PFSK-1 (cell line): ENCODE results near the gene RERE.

Source experiments
- FOXP2 ChIP-seq: optimal IDR thresholded peaks from 2 replicates; pipeline ENCODE3; 2011; ENCODE audit warnings: borderline replicate concordance, control low read depth, inconsistent platforms; ENCODE audit not compliant: insufficient read depth; ENCODE audit errors: extremely low read length, extremely low read depth
- POLR2AphosphoS5 ChIP-seq: IDR thresholded peaks from 2 replicates; pipeline ENCODE4 v1.6.1; 2012; ENCODE audit warnings: low read depth, mild to moderate bottlenecking, control low read depth, low read length, moderate library complexity
- SIN3A ChIP-seq: IDR thresholded peaks from 2 replicates; pipeline ENCODE4 v1.6.1; 2012; ENCODE audit warnings: mild to moderate bottlenecking, low read length, moderate library complexity, borderline replicate concordance; ENCODE audit not compliant: insufficient read depth
- TAF1 ChIP-seq: IDR thresholded peaks from 2 replicates; pipeline ENCODE4 v1.6.1; 2012; ENCODE audit warnings: low read length, control low read depth, borderline replicate concordance; ENCODE audit not compliant: insufficient read depth
- TF ChIP-seq, protein P1 (sequence below), 2 experiments: IDR thresholded peaks; 2 replicates each; pipeline versions ENCODE4 v1.6.1 to v1.8.0; 2011 to 2012; ENCODE audit warnings: low read depth in 2 of 2, low read length in 2 of 2, control low read depth in 1 of 2, inconsistent platforms in 1 of 2, mild to moderate bottlenecking in 1 of 2, moderate library complexity in 1 of 2; ENCODE audit not compliant: insufficient read depth in 1 of 2

Gene RERE

GRCh38 chr1:8471451-8471850, 346.0 kb downstream of the RERE start:
- TF ChIP-seq POLR2AphosphoS5 (no peak), FOXP2 (no peak), TAF1 (no peak), SIN3A (no peak)
- TF ChIP-seq, protein P1, sequence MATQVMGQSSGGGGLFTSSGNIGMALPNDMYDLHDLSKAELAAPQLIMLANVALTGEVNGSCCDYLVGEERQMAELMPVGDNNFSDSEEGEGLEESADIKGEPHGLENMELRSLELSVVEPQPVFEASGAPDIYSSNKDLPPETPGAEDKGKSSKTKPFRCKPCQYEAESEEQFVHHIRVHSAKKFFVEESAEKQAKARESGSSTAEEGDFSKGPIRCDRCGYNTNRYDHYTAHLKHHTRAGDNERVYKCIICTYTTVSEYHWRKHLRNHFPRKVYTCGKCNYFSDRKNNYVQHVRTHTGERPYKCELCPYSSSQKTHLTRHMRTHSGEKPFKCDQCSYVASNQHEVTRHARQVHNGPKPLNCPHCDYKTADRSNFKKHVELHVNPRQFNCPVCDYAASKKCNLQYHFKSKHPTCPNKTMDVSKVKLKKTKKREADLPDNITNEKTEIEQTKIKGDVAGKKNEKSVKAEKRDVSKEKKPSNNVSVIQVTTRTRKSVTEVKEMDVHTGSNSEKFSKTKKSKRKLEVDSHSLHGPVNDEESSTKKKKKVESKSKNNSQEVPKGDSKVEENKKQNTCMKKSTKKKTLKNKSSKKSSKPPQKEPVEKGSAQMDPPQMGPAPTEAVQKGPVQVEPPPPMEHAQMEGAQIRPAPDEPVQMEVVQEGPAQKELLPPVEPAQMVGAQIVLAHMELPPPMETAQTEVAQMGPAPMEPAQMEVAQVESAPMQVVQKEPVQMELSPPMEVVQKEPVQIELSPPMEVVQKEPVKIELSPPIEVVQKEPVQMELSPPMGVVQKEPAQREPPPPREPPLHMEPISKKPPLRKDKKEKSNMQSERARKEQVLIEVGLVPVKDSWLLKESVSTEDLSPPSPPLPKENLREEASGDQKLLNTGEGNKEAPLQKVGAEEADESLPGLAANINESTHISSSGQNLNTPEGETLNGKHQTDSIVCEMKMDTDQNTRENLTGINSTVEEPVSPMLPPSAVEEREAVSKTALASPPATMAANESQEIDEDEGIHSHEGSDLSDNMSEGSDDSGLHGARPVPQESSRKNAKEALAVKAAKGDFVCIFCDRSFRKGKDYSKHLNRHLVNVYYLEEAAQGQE (IDR thresholded peaks at IDR 0.05; ENCODE audit: insufficient read depth in 1 of 2, low read depth in 2 of 2, low read length in 2 of 2): no peak

DNA sequence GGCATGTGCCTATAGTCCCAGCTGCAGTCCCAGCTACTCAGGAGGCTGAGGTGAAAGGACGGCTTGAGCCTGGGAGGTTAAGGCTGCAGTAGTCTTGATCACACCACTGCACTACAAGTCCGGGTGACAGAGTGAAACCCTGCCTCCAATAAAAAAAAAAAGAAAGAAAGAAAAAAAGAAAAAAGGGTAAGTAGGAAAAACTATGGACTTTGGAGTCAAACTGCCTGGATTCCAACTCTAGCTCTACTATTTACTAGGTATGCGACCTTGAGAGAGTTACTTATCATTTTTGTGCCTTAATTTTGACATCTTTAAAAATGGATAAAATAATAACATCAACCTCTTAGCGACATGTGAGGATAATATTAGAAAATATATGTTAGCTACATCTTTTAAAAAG, 348.7 kb downstream of the RERE start:
- TF ChIP-seq POLR2AphosphoS5: no peak
- no peak for TF ChIP-seq FOXP2
- TF ChIP-seq, protein P1 (IDR thresholded peaks at IDR 0.05; ENCODE audit: insufficient read depth in 1 of 2, low read depth in 2 of 2, low read length in 2 of 2): no peak
- no peak for TF ChIP-seq SIN3A
- TF ChIP-seq TAF1: no peak

DNA sequence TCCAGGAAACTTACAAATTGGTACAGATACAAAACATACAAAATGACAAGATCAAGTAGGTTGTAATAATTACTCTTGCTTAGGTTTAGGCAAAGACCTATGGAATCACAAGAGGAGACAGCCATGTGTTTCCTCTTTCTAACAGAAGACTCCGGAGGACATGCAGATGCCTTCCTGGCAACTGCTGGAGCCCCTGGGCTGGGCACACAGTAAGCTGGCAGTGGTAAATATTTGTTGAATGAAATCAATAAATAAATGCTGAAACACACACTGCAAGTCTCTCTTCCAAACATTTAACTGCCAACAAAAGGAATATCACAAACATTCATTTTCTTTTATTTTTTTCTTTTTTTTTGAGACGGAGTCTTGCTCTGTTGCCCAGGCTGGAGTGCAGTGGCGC, 350.1 kb downstream of the RERE start:
- no peak for TF ChIP-seq POLR2AphosphoS5
- no peak for TF ChIP-seq SIN3A
- no peak for TF ChIP-seq TAF1
- TF ChIP-seq, protein P1 (IDR thresholded peaks at IDR 0.05; ENCODE audit: insufficient read depth in 1 of 2, low read depth in 2 of 2, low read length in 2 of 2): no peak
- TF ChIP-seq FOXP2: no peak

DNA sequence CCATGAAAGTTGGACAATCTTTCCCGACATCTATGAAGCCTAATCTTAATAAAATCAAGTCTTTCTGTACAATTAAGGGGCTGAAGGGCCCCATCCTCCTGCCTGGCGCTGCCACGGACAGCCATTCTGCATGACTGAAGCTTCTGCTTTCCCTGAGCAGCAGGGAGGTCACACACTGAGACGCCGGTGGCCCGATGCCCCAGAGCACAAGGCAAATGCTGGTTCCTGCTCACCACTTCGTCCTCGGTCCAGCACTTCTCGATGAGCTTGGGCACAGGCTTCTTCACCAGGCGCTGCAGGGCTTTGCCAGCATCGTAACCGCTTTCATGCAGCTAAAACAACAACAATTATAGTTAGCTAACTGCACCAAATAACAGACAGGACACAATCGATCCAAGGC, 351.7 kb downstream of the RERE start:
- no peak for TF ChIP-seq SIN3A
- TF ChIP-seq, protein P1 (IDR thresholded peaks at IDR 0.05; ENCODE audit: insufficient read depth in 1 of 2, low read depth in 2 of 2, low read length in 2 of 2): no peak
- TF ChIP-seq TAF1: no peak
- TF ChIP-seq FOXP2: no peak

GRCh38 chr1:8465013-8465412, 352.4 kb downstream of the RERE start:
- no peak for TF ChIP-seq POLR2AphosphoS5
- TF ChIP-seq TAF1: no peak
- TF ChIP-seq FOXP2: no peak
- TF ChIP-seq, protein P1 (IDR thresholded peaks at IDR 0.05; ENCODE audit: insufficient read depth in 1 of 2, low read depth in 2 of 2, low read length in 2 of 2): no peak
- TF ChIP-seq SIN3A: no peak
